Trophoblast cell (in vitro differentiated cells and primary cell): Measurements from ENCODE around the gene PRRT3.
"Not testable (repeated sequence)": the region's sequence is repeated elsewhere in the genome, so short reads cannot be mapped to it uniquely, and the experiment has no call there.

Experiments
- DNase-seq, 2 donors: peaks; one replicate each; pipeline ENCODE4 v3.0.0-alpha.2; 2016
- H2AFZ ChIP-seq: 2 replicates; pipeline ENCODE4 v1.6.1; 2013; ENCODE audit warnings: low read length, moderate library complexity, mild to moderate bottlenecking; ENCODE audit not compliant: insufficient read depth, poor library complexity
- H2AK5ac ChIP-seq: 2 replicates; pipeline ENCODE4 v1.6.1; 2013; ENCODE audit warnings: mild to moderate bottlenecking, low read length
- H2BK120ac ChIP-seq: 2 replicates; pipeline ENCODE4 v1.6.1; 2013; ENCODE audit warnings: low read length, mild to moderate bottlenecking, moderate library complexity; ENCODE audit not compliant: insufficient read depth, poor library complexity
- H2BK12ac ChIP-seq: 2 replicates; pipeline ENCODE4 v1.6.1; 2013; ENCODE audit warnings: mild to moderate bottlenecking, low read length, moderate library complexity
- H2BK5ac ChIP-seq: 2 replicates; pipeline ENCODE4 v1.6.1; 2013; ENCODE audit warnings: low read length, low read depth, moderate library complexity, mild to moderate bottlenecking; ENCODE audit not compliant: poor library complexity
- H3K14ac ChIP-seq: 2 replicates; pipeline ENCODE4 v1.6.1; 2013; ENCODE audit warnings: mild to moderate bottlenecking, low read length
- H3K18ac ChIP-seq: 2 replicates; pipeline ENCODE4 v1.6.1; 2013; ENCODE audit warnings: mild to moderate bottlenecking, low read length
- H3K23ac ChIP-seq: 2 replicates; pipeline ENCODE4 v1.6.1; 2013; ENCODE audit warnings: low read length
- H3K27ac ChIP-seq: 2 replicates; pipeline ENCODE4 v1.5.1; 2013; ENCODE audit warnings: low read depth, mild to moderate bottlenecking, inconsistent platforms, low read length, moderate library complexity
- H3K27me3 ChIP-seq: 2 replicates; pipeline ENCODE4 v1.6.1; 2013; ENCODE audit warnings: inconsistent platforms, mild to moderate bottlenecking, low read length, moderate library complexity; ENCODE audit not compliant: insufficient read depth
- H3K36me3 ChIP-seq, 2 experiments: 1 replicate in 1 of 2; 2 replicates in 1 of 2; pipeline ENCODE4 v1.6.1; 2013; ENCODE audit warnings: low read length in 2 of 2, mild to moderate bottlenecking in 2 of 2, moderate library complexity in 1 of 2; ENCODE audit not compliant: insufficient read depth in 2 of 2, control insufficient read depth in 1 of 2
- H3K4ac ChIP-seq: 2 replicates; pipeline ENCODE4 v1.6.1; 2013; ENCODE audit warnings: low read depth, mild to moderate bottlenecking, low read length, moderate library complexity
- H3K4me1 ChIP-seq, 2 experiments: 1 replicate in 1 of 2; 2 replicates in 1 of 2; pipeline ENCODE4 v1.6.1; 2013; ENCODE audit warnings: low read length in 2 of 2, mild to moderate bottlenecking in 2 of 2, moderate library complexity in 1 of 2; ENCODE audit not compliant: insufficient read depth in 2 of 2, control insufficient read depth in 1 of 2
- H3K4me2 ChIP-seq: 2 replicates; pipeline ENCODE4 v1.6.1; 2013; ENCODE audit warnings: inconsistent platforms, mild to moderate bottlenecking, low read length, moderate library complexity
- H3K4me3 ChIP-seq: 2 replicates; pipeline ENCODE4 v1.5.1; 2013; ENCODE audit warnings: mild to moderate bottlenecking, low read depth, low read length, inconsistent platforms
- H3K79me1 ChIP-seq: one replicate; pipeline ENCODE4 v1.6.1; 2013; ENCODE audit warnings: low read length
- H3K79me2 ChIP-seq: 2 replicates; pipeline ENCODE4 v1.6.1; 2013; ENCODE audit warnings: low read length, mild to moderate bottlenecking; ENCODE audit not compliant: control insufficient read depth, insufficient read depth, poor library complexity
- H3K9ac ChIP-seq: 2 replicates; pipeline ENCODE4 v1.6.1; 2013; ENCODE audit warnings: mild to moderate bottlenecking, low read length
- H3K9me3 ChIP-seq: 2 replicates; pipeline ENCODE4 v1.6.1; 2013; ENCODE audit warnings: low read depth, mild to moderate bottlenecking, control low read depth, inconsistent platforms, low read length; ENCODE audit not compliant: insufficient read depth
- H4K12ac ChIP-seq: 2 replicates; pipeline ENCODE4 v1.6.1; 2013; ENCODE audit warnings: low read depth, mild to moderate bottlenecking, low read length, moderate library complexity
- H4K8ac ChIP-seq: 2 replicates; pipeline ENCODE4 v1.6.1; 2013; ENCODE audit warnings: low read depth, mild to moderate bottlenecking, low read length, moderate library complexity
- H4K91ac ChIP-seq: one replicate; pipeline ENCODE4 v1.6.1; 2013; ENCODE audit warnings: low read depth, mild to moderate bottlenecking, low read length, moderate library complexity
- WGBS: extraction: QIAGEN DNeasy Blood & Tissue Kit; methylation state at CpG from one replicate; pipeline ENCODE4 v1.1.7; 2013; ENCODE audit warnings: missing lambda C conversion rate; ENCODE audit not compliant: insufficient read length, insufficient coverage; ENCODE audit errors: extremely low coverage; 5-methylcytosine and 5-hydroxymethylcytosine counted together

PRRT3 gene

DNA sequence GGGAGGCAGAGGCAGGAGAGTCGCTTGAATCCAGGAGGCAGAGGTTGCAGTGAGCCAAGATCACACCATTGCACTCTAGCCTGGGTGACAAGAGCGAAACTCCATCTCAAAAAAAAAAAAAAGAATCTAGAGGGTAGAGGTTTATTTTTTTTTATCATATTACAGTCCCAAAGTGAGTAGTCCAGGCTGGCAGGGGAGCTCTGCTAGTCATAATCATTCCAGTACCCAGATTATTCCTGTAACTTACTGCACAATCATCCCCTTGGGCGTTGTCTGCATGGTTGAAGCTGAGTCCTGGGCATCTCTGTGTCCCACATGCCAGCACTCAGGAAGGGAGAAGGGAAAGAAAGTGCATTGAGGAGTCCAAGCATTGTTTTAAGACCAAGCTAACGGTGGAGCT is 10.0 kb downstream of the PRRT3 start:
- Histone ChIP-seq H2BK12ac (no peak overlapping the region), H3K79me1 (peaks cover 8% of the 10 kb centered on the region), H3K18ac (no peak overlapping the region), H3K4ac (no peak overlapping the region), H3K4me3 (no peak overlapping the region), H2BK120ac (no peak overlapping the region), H3K9me3 (no peaks in the 10 kb centered on the region), H2AK5ac (no peak overlapping the region), H3K4me2 (no peak overlapping the region), H2AFZ (no peak overlapping the region), H2BK5ac (no peak overlapping the region), H3K36me3 (peaks cover 20 to 24% of the 10 kb centered on the region in 2 experiments), H3K79me2 (peaks cover 2% of the 10 kb centered on the region), H4K12ac (no peak overlapping the region), H3K27ac (no peak overlapping the region), H3K23ac (no peak overlapping the region), H4K91ac (no peak overlapping the region), H3K14ac (no peak overlapping the region), H3K9ac (no peak overlapping the region), H4K8ac (no peak overlapping the region), H3K4me1 (peaks cover 7 to 9% of the 10 kb centered on the region in 2 experiments), H3K27me3 (no peaks in the 10 kb centered on the region)
- no peak for DNase-seq
- WGBS: no CpG with 5 or more reads among the region's 4 CpGs

- no CpG with 5 or more reads among the region's 10 CpGs for WGBS
These were observed 11.5 kb downstream of the PRRT3 start for GRCh38 chr3:9940746-9941145.

DNA sequence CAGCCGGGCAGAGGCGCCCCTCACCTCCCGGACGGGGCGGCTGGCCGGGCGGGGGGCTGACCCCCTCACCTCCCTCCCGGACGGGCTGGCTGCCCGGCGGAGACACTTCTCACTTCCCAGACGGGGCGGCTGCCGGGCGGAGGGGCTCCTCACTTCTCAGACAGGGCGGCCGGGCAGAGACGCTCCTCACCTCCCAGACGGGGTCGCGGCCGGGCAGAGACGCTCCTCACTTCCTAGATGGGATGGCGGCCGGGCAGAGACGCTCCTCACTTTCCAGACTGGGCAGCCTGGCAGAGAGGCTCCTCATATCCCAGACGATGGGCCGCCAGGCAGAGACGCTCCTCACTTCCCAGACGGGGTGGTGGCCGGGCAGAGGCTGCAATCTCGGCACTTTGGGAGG is 12.3 kb downstream of the PRRT3 start:
- H3K4ac ChIP-seq, H3K4me2 ChIP-seq, H3K23ac ChIP-seq, H2BK12ac ChIP-seq, H3K14ac ChIP-seq, H3K27ac ChIP-seq, H2BK5ac ChIP-seq, H2AK5ac ChIP-seq, H4K91ac ChIP-seq, H3K9me3 ChIP-seq, H3K9ac ChIP-seq, H3K79me1 ChIP-seq, H4K8ac ChIP-seq, H2AFZ ChIP-seq, H3K4me1 ChIP-seq, DNase-seq, H3K79me2 ChIP-seq, H3K27me3 ChIP-seq, H3K18ac ChIP-seq, H3K4me3 ChIP-seq, H2BK120ac ChIP-seq, H4K12ac ChIP-seq: not testable (repeated sequence)
- WGBS: no CpG with 5 or more reads among the region's 32 CpGs
- H3K36me3 ChIP-seq: peaks cover 20 to 24% of the 10 kb centered on the region in 2 experiments

More at GRCh38 chr3:9940746-9941145, 11.5 kb downstream of the PRRT3 start:
- no peaks in the 10 kb centered on the region for H3K27me3 ChIP-seq
- H3K4me3 ChIP-seq: no peak overlapping the region
- no peak overlapping the region for H3K18ac ChIP-seq
- no peak overlapping the region for H4K12ac ChIP-seq
- no peak overlapping the region for H3K23ac ChIP-seq
- H2BK120ac ChIP-seq: no peak overlapping the region
- no peak overlapping the region for H3K14ac ChIP-seq
- H3K4ac ChIP-seq: no peak overlapping the region
- H4K91ac ChIP-seq: no peak overlapping the region
- H3K79me2 ChIP-seq: no peaks in the 10 kb centered on the region
- no peak overlapping the region for H3K27ac ChIP-seq
- H2AK5ac ChIP-seq: no peak overlapping the region
- H3K79me1 ChIP-seq: no peaks in the 10 kb centered on the region
- H2BK12ac ChIP-seq: no peak overlapping the region
- H3K9me3 ChIP-seq: no peaks in the 10 kb centered on the region
- no peak overlapping the region for H3K4me2 ChIP-seq
- no peak for DNase-seq
- H3K9ac ChIP-seq: no peak overlapping the region
- H2BK5ac ChIP-seq: no peak overlapping the region
- no peak overlapping the region for H2AFZ ChIP-seq
- no peak overlapping the region for H4K8ac ChIP-seq
- H3K4me1 ChIP-seq: no peaks in the 10 kb centered on the region
- peaks cover 20 to 24% of the 10 kb centered on the region in 2 experiments for H3K36me3 ChIP-seq

DNA sequence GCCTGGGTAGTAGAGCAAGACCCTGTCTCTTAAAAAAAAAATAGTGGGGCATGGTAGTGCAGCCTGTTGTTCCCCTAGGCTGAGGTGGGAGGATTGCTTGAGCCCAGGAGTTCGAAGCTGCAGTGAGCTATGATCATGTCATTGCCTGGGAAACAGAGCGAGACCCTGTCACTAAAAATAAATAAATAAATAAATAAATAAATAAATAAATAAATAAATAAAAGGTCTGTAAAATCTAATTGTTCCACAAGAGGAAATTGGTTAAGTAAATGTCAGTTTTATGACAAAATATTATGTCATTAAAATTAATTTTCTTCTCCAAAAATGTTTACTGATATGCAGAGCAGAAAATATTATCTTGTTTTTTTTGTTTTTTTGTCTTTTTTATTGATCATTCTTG is 13.2 kb downstream of the PRRT3 start:
- H3K18ac ChIP-seq: no peak overlapping the region
- no peak overlapping the region for H2BK5ac ChIP-seq
- no peaks in the 10 kb centered on the region for H3K27me3 ChIP-seq
- H2BK120ac ChIP-seq: no peak overlapping the region
- no peak overlapping the region for H3K4ac ChIP-seq
- no peak overlapping the region for H3K23ac ChIP-seq
- no peaks in the 10 kb centered on the region for H3K9me3 ChIP-seq
- H3K79me2 ChIP-seq: no peaks in the 10 kb centered on the region
- no peak overlapping the region for H4K12ac ChIP-seq
- no peak overlapping the region for H3K4me3 ChIP-seq
- H2AK5ac ChIP-seq: no peak overlapping the region
- H3K14ac ChIP-seq: no peak overlapping the region
- no peak overlapping the region for H4K91ac ChIP-seq
- H3K4me2 ChIP-seq: no peak overlapping the region
- no peak overlapping the region for H2AFZ ChIP-seq
- no peak overlapping the region for H4K8ac ChIP-seq
- no peak overlapping the region for H3K27ac ChIP-seq
- H2BK12ac ChIP-seq: no peak overlapping the region
- H3K9ac ChIP-seq: no peak overlapping the region
- DNase-seq: no peak
- no peaks in the 10 kb centered on the region for H3K79me1 ChIP-seq
- no CpG with 5 or more reads among the region's 2 CpGs for WGBS
- H3K36me3 ChIP-seq: peaks cover 18 to 20% of the 10 kb centered on the region in 2 experiments
- H3K4me1 ChIP-seq: peaks cover 7 to 8% of the 10 kb centered on the region in 2 experiments
